ENCODE measurements around the gene APLP1. TPM values are rescaled to one million over a fixed set of nuclear protein-coding genes. Genes with fewer than 3 reads are reported as not detected.

APLP1 gene
- polyA plus RNA-seq, 1 donor from 2014 or later: 407 TPM

- Histone ChIP-seq H3F3A (ENCODE audit: insufficient read depth, low read length, poor library complexity, severe bottlenecking) (peaks cover 3% of the 10 kb centered on the region), H3K4me2 (ENCODE audit: low read length) (no peak overlapping the region), H3K79me2 (replicated peaks; ENCODE audit: insufficient read depth, low read length) (no peaks in the 10 kb centered on the region), H3K4me3 (ENCODE audit: low read length) (no peak overlapping the region), H3K36me3 (ENCODE audit: insufficient read depth, low read length) (peaks cover 3% of the 10 kb centered on the region), H4K20me1 (ENCODE audit: insufficient read depth) (no peaks in the 10 kb centered on the region), H2AFZ (ENCODE audit: low read depth, low read length) (no peak overlapping the region), H3K27me3 (ENCODE audit: insufficient read depth, low read depth, low read length) (no peaks in the 10 kb centered on the region), H3K27ac (ENCODE audit: low read length) (no peak overlapping the region), H3K9ac (ENCODE audit: low read length) (no peak overlapping the region), H3K9me2 (ENCODE audit: insufficient read depth, low read length) (no peaks in the 10 kb centered on the region), H3K9me3 (ENCODE audit: low read length) (no peaks in the 10 kb centered on the region)
- TF ChIP-seq MXI1 (conservative IDR thresholded peaks at IDR 0.05; ENCODE audit: poor library complexity, severe bottlenecking) (no peak), EP300 (conservative IDR thresholded peaks at IDR 0.05; ENCODE audit: poor library complexity, severe bottlenecking) (no peak), EZH2 (IDR thresholded peaks at IDR 0.05; ENCODE audit: borderline replicate concordance, insufficient read depth, low read length, poor library complexity, severe bottlenecking) (no peak), CTCF (IDR thresholded peaks at IDR 0.05; ENCODE audit: poor library complexity, severe bottlenecking) (no peak), RAD21 (conservative IDR thresholded peaks at IDR 0.05) (no peak), REST (IDR thresholded peaks at IDR 0.05; ENCODE audit: borderline replicate concordance) (no peak), POLR2AphosphoS5 (IDR thresholded peaks at IDR 0.05) (no peak), SMC3 (conservative IDR thresholded peaks at IDR 0.05; ENCODE audit: poor library complexity) (no peak), TAF1 (IDR thresholded peaks at IDR 0.05; ENCODE audit: low read depth) (no peak)
Observed at GRCh38 chr19:35885225-35885738, 16.9 kb downstream of the APLP1 start.

GRCh38 chr19:35885904-35886303 lies 17.5 kb downstream of the APLP1 start:
- H3K9ac ChIP-seq (ENCODE audit: low read length): no peak overlapping the region
- no peaks in the 10 kb centered on the region for H3K9me2 ChIP-seq (ENCODE audit: insufficient read depth, low read length)
- no peak overlapping the region for H2AFZ ChIP-seq (ENCODE audit: low read depth, low read length)
- H3K27me3 ChIP-seq (ENCODE audit: insufficient read depth, low read depth, low read length): no peaks in the 10 kb centered on the region
- H3K36me3 ChIP-seq (ENCODE audit: insufficient read depth, low read length): peaks cover 3% of the 10 kb centered on the region
- no peak overlapping the region for H3K4me2 ChIP-seq (ENCODE audit: low read length)
- no peak overlapping the region for H3K4me3 ChIP-seq (ENCODE audit: low read length)
- no peaks in the 10 kb centered on the region for H3K79me2 ChIP-seq (replicated peaks; ENCODE audit: insufficient read depth, low read length)
- H4K20me1 ChIP-seq (ENCODE audit: insufficient read depth): no peaks in the 10 kb centered on the region
- H3K9me3 ChIP-seq (ENCODE audit: low read length): no peaks in the 10 kb centered on the region
- TF ChIP-seq MXI1 (conservative IDR thresholded peaks at IDR 0.05; ENCODE audit: poor library complexity, severe bottlenecking) (no peak), SMC3 (conservative IDR thresholded peaks at IDR 0.05; ENCODE audit: poor library complexity) (no peak), EP300 (conservative IDR thresholded peaks at IDR 0.05; ENCODE audit: poor library complexity, severe bottlenecking) (no peak), REST (IDR thresholded peaks at IDR 0.05; ENCODE audit: borderline replicate concordance) (no peak), RAD21 (conservative IDR thresholded peaks at IDR 0.05) (no peak), POLR2AphosphoS5 (IDR thresholded peaks at IDR 0.05) (no peak), EZH2 (IDR thresholded peaks at IDR 0.05; ENCODE audit: borderline replicate concordance, insufficient read depth, low read length, poor library complexity, severe bottlenecking) (no peak), TAF1 (IDR thresholded peaks at IDR 0.05; ENCODE audit: low read depth) (no peak), CTCF (IDR thresholded peaks at IDR 0.05; ENCODE audit: poor library complexity, severe bottlenecking) (no peak)
- H3K27ac ChIP-seq (ENCODE audit: low read length): no peak overlapping the region
- peaks cover 3% of the 10 kb centered on the region for H3F3A ChIP-seq (ENCODE audit: insufficient read depth, low read length, poor library complexity, severe bottlenecking)
